Astrocyte (in vitro differentiated cells and primary cell): ENCODE measurements around the gene CASTOR1. TPM values are rescaled to one million over a fixed set of nuclear protein-coding genes. Genes with fewer than 3 reads are reported as not detected.

Source experiments
- DNase-seq: peaks from one replicate; pipeline ENCODE4 v3.0.0-alpha.2; 2010; ENCODE audit warnings: low read depth
- FAIRE-seq: peaks from 2 replicates; lab custom pipeline; 2011; peaks lifted over from hg19 to GRCh38; lab: Jason Lieb, UNC
- H2AFZ ChIP-seq: 2 replicates; pipeline ENCODE4 v1.6.0; 2012; ENCODE audit warnings: low read depth, low read length, inconsistent platforms
- H3K27ac ChIP-seq: 2 replicates; pipeline ENCODE4 v1.5.1; 2011; ENCODE audit warnings: low read depth, low read length, inconsistent platforms
- H3K27me3 ChIP-seq: 2 replicates; pipeline ENCODE4 v1.6.0; 2011; ENCODE audit warnings: low read length, inconsistent platforms; ENCODE audit not compliant: insufficient read depth
- H3K36me3 ChIP-seq: 2 replicates; pipeline ENCODE4 v1.5.1; 2011; ENCODE audit warnings: low read length, inconsistent platforms; ENCODE audit not compliant: insufficient read depth
- H3K4me1 ChIP-seq: 2 replicates; pipeline ENCODE4 v1.5.1; 2011; ENCODE audit warnings: low read length, inconsistent platforms; ENCODE audit not compliant: insufficient read depth
- H3K4me2 ChIP-seq: 2 replicates; pipeline ENCODE4 v1.6.0; 2012; ENCODE audit warnings: low read length, inconsistent platforms
- H3K4me3 ChIP-seq: 2 replicates; pipeline ENCODE4 v1.5.1; 2011; ENCODE audit warnings: low read depth, mild to moderate bottlenecking, low read length, inconsistent platforms; ENCODE audit not compliant: insufficient read depth
- H3K79me2 ChIP-seq: 2 replicates; pipeline ENCODE4 v1.6.0; 2012; ENCODE audit warnings: mild to moderate bottlenecking, low read length, inconsistent platforms; ENCODE audit not compliant: insufficient read depth
- H3K9ac ChIP-seq: 2 replicates; pipeline ENCODE4 v1.6.0; 2012; ENCODE audit warnings: mild to moderate bottlenecking, low read length, inconsistent platforms
- H3K9me3 ChIP-seq: 2 replicates; pipeline ENCODE4 v1.5.1; 2012; ENCODE audit warnings: low read depth, mild to moderate bottlenecking, low read length, inconsistent platforms; ENCODE audit not compliant: insufficient read depth
- H4K20me1 ChIP-seq: 2 replicates; pipeline ENCODE4 v1.6.0; 2012; ENCODE audit warnings: low read length, inconsistent platforms; ENCODE audit not compliant: insufficient read depth
- H3K27ac Mint-ChIP-seq: one replicate; pipeline ENCODE4 v1.8.0; 2021; ENCODE audit warnings: mild to moderate bottlenecking, mixed read lengths; ENCODE audit not compliant: unreplicated experiment
- H3K27me3 Mint-ChIP-seq: one replicate; pipeline ENCODE4 v1.8.0; 2021; ENCODE audit warnings: low read depth, mixed read lengths; ENCODE audit not compliant: unreplicated experiment
- H3K36me3 Mint-ChIP-seq: one replicate; pipeline ENCODE4 v1.8.0; 2021; ENCODE audit warnings: low read depth, mixed read lengths; ENCODE audit not compliant: unreplicated experiment
- H3K4me1 Mint-ChIP-seq: one replicate; pipeline ENCODE4 v1.8.0; 2021; ENCODE audit warnings: low read depth, mixed read lengths; ENCODE audit not compliant: unreplicated experiment
- H3K4me3 Mint-ChIP-seq: one replicate; pipeline ENCODE4 v1.8.0; 2021; ENCODE audit warnings: mild to moderate bottlenecking, moderate library complexity, mixed read lengths; ENCODE audit not compliant: unreplicated experiment
- H3K9me3 Mint-ChIP-seq: one replicate; pipeline ENCODE4 v1.8.0; 2021; ENCODE audit warnings: mild to moderate bottlenecking, mixed read lengths; ENCODE audit not compliant: unreplicated experiment
- CTCF ChIP-seq: IDR thresholded peaks from 2 replicates; pipeline ENCODE4 v1.5.1; 2011; ENCODE audit warnings: low read depth, mild to moderate bottlenecking, inconsistent platforms, low read length, moderate library complexity; ENCODE audit not compliant: insufficient read depth
- EZH2 ChIP-seq: IDR thresholded peaks from 2 replicates; pipeline ENCODE4 v1.6.1; 2012; ENCODE audit warnings: mild to moderate bottlenecking, low read length, inconsistent platforms; ENCODE audit not compliant: insufficient read depth
- total RNA-seq: library from RNA; stranded (reverse); gene quantifications from 2 replicates; pipeline ENCODE4 v1.2.1, GENCODE V29; 2021

The CASTOR1 gene
- total RNA-seq, 1 donor from 2014 or later: 15.2 TPM

- peaks cover 25% of the 10 kb centered on the region for H3K36me3 Mint-ChIP-seq
- H3K27ac Mint-ChIP-seq: no peak overlapping the region
- peaks cover 3% of the 10 kb centered on the region for H3K79me2 ChIP-seq
- H4K20me1 ChIP-seq: peaks cover 48% of the 10 kb centered on the region
- peaks cover 29% of the 10 kb centered on the region for H3K4me1 ChIP-seq
- H3K4me3 ChIP-seq: no peak overlapping the region
- TF ChIP-seq EZH2: no peak
- FAIRE-seq (no peak), DNase-seq (no peak)
- H3K9ac ChIP-seq: no peak overlapping the region
- no peaks in the 10 kb centered on the region for H3K4me1 Mint-ChIP-seq
- H3K36me3 ChIP-seq: peaks cover 23% of the 10 kb centered on the region
- no peaks in the 10 kb centered on the region for H3K9me3 Mint-ChIP-seq
- no peaks in the 10 kb centered on the region for H3K27me3 ChIP-seq
- no peaks in the 10 kb centered on the region for H3K27me3 Mint-ChIP-seq
- no peak overlapping the region for H2AFZ ChIP-seq
- H3K4me2 ChIP-seq: no peak overlapping the region
- H3K27ac ChIP-seq: no peak overlapping the region
- no peaks in the 10 kb centered on the region for H3K9me3 ChIP-seq
- no peak overlapping the region for H3K4me3 Mint-ChIP-seq
Observed at GRCh38 chr22:30293026-30293425, 3.7 kb upstream of the CASTOR1 start.

GRCh38 chr22:30292069-30292970 is 3.0 kb upstream of the CASTOR1 start:
- H3K4me1 ChIP-seq: peaks cover 29% of the 10 kb centered on the region
- Mint-ChIP-seq H3K27me3 (no peaks in the 10 kb centered on the region), H3K36me3 (peaks cover 26% of the 10 kb centered on the region), H3K4me1 (no peaks in the 10 kb centered on the region), H3K4me3 (no peak overlapping the region), H3K9me3 (no peaks in the 10 kb centered on the region), H3K27ac (no peak overlapping the region)
- H3K4me2 ChIP-seq: no peak overlapping the region
- no peak overlapping the region for H3K9ac ChIP-seq
- no peaks in the 10 kb centered on the region for H3K9me3 ChIP-seq
- no peak for DNase-seq
- H3K27ac ChIP-seq: no peak overlapping the region
- no peak overlapping the region for H2AFZ ChIP-seq
- H3K36me3 ChIP-seq: peaks cover 23% of the 10 kb centered on the region
- FAIRE-seq: no peak
- H4K20me1 ChIP-seq: peaks cover 41% of the 10 kb centered on the region
- H3K27me3 ChIP-seq: no peaks in the 10 kb centered on the region
- no peak overlapping the region for H3K4me3 ChIP-seq
- peaks cover 3% of the 10 kb centered on the region for H3K79me2 ChIP-seq
- TF ChIP-seq CTCF (no peak), EZH2 (no peak)

GRCh38 chr22:30291058-30291892 is 2.0 kb upstream of the CASTOR1 start:
- no peak for FAIRE-seq
- peaks cover 31% of the 10 kb centered on the region for H4K20me1 ChIP-seq
- H3K9me3 ChIP-seq: no peaks in the 10 kb centered on the region
- Mint-ChIP-seq H3K27me3 (no peaks in the 10 kb centered on the region), H3K4me3 (no peak overlapping the region), H3K9me3 (no peaks in the 10 kb centered on the region), H3K4me1 (no peaks in the 10 kb centered on the region), H3K27ac (no peak overlapping the region), H3K36me3 (peaks cover 24% of the 10 kb centered on the region)
- no peak for TF ChIP-seq CTCF
- TF ChIP-seq EZH2: no peak
- no peaks in the 10 kb centered on the region for H3K27me3 ChIP-seq
- H3K27ac ChIP-seq: no peak overlapping the region
- peaks cover 3% of the 10 kb centered on the region for H3K79me2 ChIP-seq
- peaks cover 29% of the 10 kb centered on the region for H3K4me1 ChIP-seq
- DNase-seq: no peak
- H2AFZ ChIP-seq: no peak overlapping the region
- H3K4me3 ChIP-seq: no peak overlapping the region
- H3K36me3 ChIP-seq: peaks cover 20% of the 10 kb centered on the region
- H3K9ac ChIP-seq: peak overlapping the region; percentile 43
- no peak overlapping the region for H3K4me2 ChIP-seq
